Skeletal muscle satellite cell (primary cell): Measurements from ENCODE around the gene RAD51C. TPM values are rescaled to one million over a fixed set of nuclear protein-coding genes. Genes with fewer than 3 reads are reported as not detected.
"Not testable (repeated sequence)": the region's sequence is repeated elsewhere in the genome, so short reads cannot be mapped to it uniquely, and the experiment has no call there.

ENCODE experiments used
- H3K27me3 ChIP-seq: 2 replicates; pipeline ENCODE4 v1.7.0; 2013; ENCODE audit warnings: low read length; ENCODE audit not compliant: control insufficient read depth, insufficient read depth
- H3K36me3 ChIP-seq: 2 replicates; pipeline ENCODE4 v1.7.0; 2013; ENCODE audit warnings: mild to moderate bottlenecking, control low read depth, low read length; ENCODE audit not compliant: insufficient read depth
- H3K4me1 ChIP-seq: 2 replicates; pipeline ENCODE4 v1.7.0; 2013; ENCODE audit warnings: low read length; ENCODE audit not compliant: control insufficient read depth, insufficient read depth
- H3K4me2 ChIP-seq: 2 replicates; pipeline ENCODE4 v1.7.0; 2013; ENCODE audit warnings: mild to moderate bottlenecking, low read length
- H3K4me3 ChIP-seq: 2 replicates; pipeline ENCODE4 v1.7.0; 2013; ENCODE audit warnings: low read length
- H3K9ac ChIP-seq: 2 replicates; pipeline ENCODE4 v1.7.0; 2013; ENCODE audit warnings: mild to moderate bottlenecking, low read depth, low read length, moderate library complexity
- H3K9me3 ChIP-seq: replicated peaks from 2 replicates; pipeline ENCODE4 v1.7.0; 2013; ENCODE audit warnings: mild to moderate bottlenecking, control low read depth, low read length
- total RNA-seq: library from RNA; depleted of rRNA; stranded (reverse); fragments of >200 nt; gene quantifications from 2 replicates; pipeline ENCODE4 v1.2.3, GENCODE V29; 2012; rRNA removed

RAD51C gene
- total RNA-seq, result 14.9 and 18.3 TPM in 2 replicates

GRCh38 chr17:58692239-58693055, at the start of gene RAD51C:
Gene RAD51C (plus strand): TSS chr17:58692602. CDS start chr17:58692644, 42 bp downstream.
- H3K4me1 ChIP-seq, result peaks cover 15% of the 10 kb centered on the region
- no peaks in the 10 kb centered on the region for H3K9me3 ChIP-seq
- H3K36me3 ChIP-seq, result no peaks in the 10 kb centered on the region
- peak within 1 kb of the TSS; percentile 82 for H3K9ac ChIP-seq
- no peaks in the 10 kb centered on the region for H3K27me3 ChIP-seq
- peak within 1 kb of the TSS; percentile 89 for H3K4me2 ChIP-seq
- peak within 1 kb of the TSS; percentile 81 for H3K4me3 ChIP-seq

- Histone ChIP-seq H3K4me1 (peaks cover 10% of the 10 kb centered on the region), H3K4me2 (peak overlapping the region; percentile 15), H3K27me3 (no peaks in the 10 kb centered on the region), H3K4me3 (no peak overlapping the region), H3K36me3 (no peaks in the 10 kb centered on the region), H3K9ac (no peak overlapping the region), H3K9me3 (no peaks in the 10 kb centered on the region)
These were observed 49.3 kb upstream of the RAD51C start for GRCh38 chr17:58643147-58643546.

- Histone ChIP-seq H3K4me1 (peaks cover 3% of the 10 kb centered on the region), H3K36me3 (no peaks in the 10 kb centered on the region), H3K27me3 (peaks cover 10% of the 10 kb centered on the region), H3K4me3 (no peak overlapping the region), H3K4me2 (no peak overlapping the region), H3K9ac (no peak overlapping the region), H3K9me3 (no peaks in the 10 kb centered on the region)
These were observed 44.2 kb upstream of the RAD51C start for GRCh38 chr17:58648236-58648635.

GRCh38 chr17:58657962-58658803, 34.2 kb upstream of the RAD51C start:
- H3K36me3 ChIP-seq, H3K9ac ChIP-seq, H3K27me3 ChIP-seq, H3K4me3 ChIP-seq, H3K4me2 ChIP-seq, H3K4me1 ChIP-seq, H3K9me3 ChIP-seq: not testable (repeated sequence)

- Histone ChIP-seq H3K36me3 (no peaks in the 10 kb centered on the region), H3K9me3 (no peaks in the 10 kb centered on the region), H3K4me1 (no peaks in the 10 kb centered on the region), H3K4me2 (peak overlapping the region; percentile 81), H3K27me3 (peaks cover 2% of the 10 kb centered on the region), H3K4me3 (peak overlapping the region; percentile 59), H3K9ac (peak overlapping the region; percentile 86)
These were observed 33.3 kb upstream of the RAD51C start for GRCh38 chr17:58658804-58659713.

GRCh38 chr17:58659714-58660084, 32.7 kb upstream of the RAD51C start:
- H3K36me3 ChIP-seq, H3K4me1 ChIP-seq, H3K9me3 ChIP-seq, H3K27me3 ChIP-seq: not testable (repeated sequence)
- Histone ChIP-seq H3K9ac (peak overlapping the region; percentile 86), H3K4me2 (peak overlapping the region; percentile 81), H3K4me3 (peak overlapping the region; percentile 59)

- Histone ChIP-seq H3K4me1 (no peaks in the 10 kb centered on the region), H3K4me3 (no peak overlapping the region), H3K36me3 (no peaks in the 10 kb centered on the region)
These were observed 31.8 kb upstream of the RAD51C start for GRCh38 chr17:58660621-58661020.

GRCh38 chr17:58661499-58661898, 30.9 kb upstream of the RAD51C start:
- Histone ChIP-seq H3K9ac (no peak overlapping the region), H3K36me3 (no peaks in the 10 kb centered on the region), H3K4me2 (no peak overlapping the region), H3K9me3 (no peaks in the 10 kb centered on the region), H3K4me1 (no peaks in the 10 kb centered on the region), H3K4me3 (no peak overlapping the region), H3K27me3 (peaks cover 2% of the 10 kb centered on the region)

More at GRCh38 chr17:58660621-58661020, 31.8 kb upstream of the RAD51C start:
- Histone ChIP-seq H3K27me3 (peaks cover 2% of the 10 kb centered on the region), H3K9ac (no peak overlapping the region), H3K4me2 (no peak overlapping the region), H3K9me3 (no peaks in the 10 kb centered on the region)

- H3K9me3 ChIP-seq, result no peaks in the 10 kb centered on the region
- no peak overlapping the region for H3K4me2 ChIP-seq
- H3K27me3 ChIP-seq, result peaks cover 2% of the 10 kb centered on the region
- H3K4me3 ChIP-seq, result no peak overlapping the region
- H3K9ac ChIP-seq, result no peak overlapping the region
- no peaks in the 10 kb centered on the region for H3K36me3 ChIP-seq
- H3K4me1 ChIP-seq, result no peaks in the 10 kb centered on the region
These were observed 28.1 kb upstream of the RAD51C start for GRCh38 chr17:58664302-58664701.

- Histone ChIP-seq H3K9ac (no peak overlapping the region), H3K27me3 (peaks cover 6% of the 10 kb centered on the region), H3K9me3 (no peaks in the 10 kb centered on the region), H3K36me3 (no peaks in the 10 kb centered on the region), H3K4me1 (no peaks in the 10 kb centered on the region), H3K4me2 (peak overlapping the region; percentile 50), H3K4me3 (no peak overlapping the region)
These were observed 26.2 kb upstream of the RAD51C start for GRCh38 chr17:58665946-58666857.
